GM15510 (cell line): Measurements from ENCODE around the gene AUTS2.

Experiments used
- POLR2A ChIP-seq: IDR thresholded peaks from 3 replicates; pipeline ENCODE4 v1.6.1; 2011; ENCODE audit warnings: borderline replicate concordance; ENCODE audit not compliant: insufficient read length; ENCODE audit errors: extremely low read depth

AUTS2 gene

GRCh38 chr7:70267381-70268120 is 669.3 kb downstream of the AUTS2 start:
- no peak for TF ChIP-seq POLR2A

GRCh38 chr7:70268179-70268578 is 669.9 kb downstream of the AUTS2 start:
- no peak for TF ChIP-seq POLR2A

GRCh38 chr7:70270149-70270548 is 671.9 kb downstream of the AUTS2 start:
- TF ChIP-seq POLR2A: no peak

- no peak for TF ChIP-seq POLR2A
Measured at GRCh38 chr7:70271617-70272081, 673.4 kb downstream of the AUTS2 start.

GRCh38 chr7:70285187-70285586 is 686.9 kb downstream of the AUTS2 start:
- TF ChIP-seq POLR2A: no peak

- no peak for TF ChIP-seq POLR2A
Measured at GRCh38 chr7:70285854-70286253, 687.6 kb downstream of the AUTS2 start.

GRCh38 chr7:70288781-70289456 is 690.6 kb downstream of the AUTS2 start:
- TF ChIP-seq POLR2A: no peak

GRCh38 chr7:70292716-70293115 is 694.4 kb downstream of the AUTS2 start:
- TF ChIP-seq POLR2A: no peak

- no peak for TF ChIP-seq POLR2A
Measured at GRCh38 chr7:70294211-70294911, 696.1 kb downstream of the AUTS2 start.

GRCh38 chr7:70298780-70299471 is 700.7 kb downstream of the AUTS2 start:
- TF ChIP-seq POLR2A: no peak

- no peak for TF ChIP-seq POLR2A
Measured at GRCh38 chr7:70299472-70299807, 701.2 kb downstream of the AUTS2 start.

GRCh38 chr7:70301673-70302185 is 703.5 kb downstream of the AUTS2 start:
- no peak for TF ChIP-seq POLR2A

GRCh38 chr7:70303309-70303708 is 705.0 kb downstream of the AUTS2 start:
- TF ChIP-seq POLR2A: no peak

GRCh38 chr7:70303780-70304179 is 705.5 kb downstream of the AUTS2 start:
- TF ChIP-seq POLR2A: no peak

- TF ChIP-seq POLR2A: no peak
Measured at GRCh38 chr7:70306173-70306572, 707.9 kb downstream of the AUTS2 start.
